ENCODE data around the gene MAMSTR. TPM values are rescaled to one million over a fixed set of nuclear protein-coding genes. Genes with fewer than 3 reads are reported as not detected.

MAMSTR gene
- total and polyA plus RNA-seq, 9 of the 15 experiments (the other 6 are each of a cell fraction or from before 2014, with no cell fraction given): 0.08 to 1.00 (median 0.40) TPM; not detected in 1

GRCh38 chr19:48738557-48739403 is 19.3 kb upstream of the MAMSTR start (continued):
- TF ChIP-seq ID3 (CRISPR knock-in tag; IDR thresholded peaks at IDR 0.05) (no peak), ID3 (tag; IDR thresholded peaks at IDR 0.05) (peak; percentile 87), MTA2 (IDR thresholded peaks at IDR 0.05; ENCODE audit: low read depth) (no peak), ZBTB34 (CRISPR knock-in tag; IDR thresholded peaks at IDR 0.05) (no peak), DMBX1 (CRISPR knock-in tag; IDR thresholded peaks at IDR 0.05; ENCODE audit: borderline replicate concordance) (no peak; the same call in none of the 2 replicates), ZMIZ1 (IDR thresholded peaks at IDR 0.05; ENCODE audit: low read depth in 2 of 2, low read length in 2 of 2) (no peak), KLF6 (CRISPR knock-in tag; IDR thresholded peaks at IDR 0.05; ENCODE audit: borderline replicate concordance) (no peak), MXI1 (IDR thresholded peaks at IDR 0.05; ENCODE audit: low read depth, low read length) (peak; percentile 29; the same call in 1 of the 2 replicates), BRCA1 (IDR thresholded peaks at IDR 0.05) (no peak), BRCA1 (CRISPR knock-in tag; IDR thresholded peaks at IDR 0.05) (no peak), EGR1 (conservative IDR thresholded peaks at IDR 0.05) (peak; percentile 77), CHD2 (IDR thresholded peaks at IDR 0.05; ENCODE audit: low read depth, low read length) (no peak), CHCHD3 (CRISPR knock-in tag; IDR thresholded peaks at IDR 0.05) (no peak), ZBTB11 (CRISPR knock-in tag; IDR thresholded peaks at IDR 0.05) (no peak), HDAC3 (IDR thresholded peaks at IDR 0.05; ENCODE audit: borderline replicate concordance, partially characterized antibody) (no peak), RBM25 (IDR thresholded peaks at IDR 0.05; ENCODE audit: low read depth, low read length, severe bottlenecking) (peak; percentile 26), ZNF507 (tag; conservative IDR thresholded peaks at IDR 0.05) (no peak), POLR2H (tag; IDR thresholded peaks at IDR 0.05; ENCODE audit: low read depth) (peak; percentile 61; the same call in 1 of the 2 replicates), GABPB2 (CRISPR knock-in tag; conservative IDR thresholded peaks at IDR 0.05) (no peak)

All from K562 (cell line).